Suprapubic skin (tissue), 4 donors: ENCODE data around the gene DNAJC19.

Experiments
- CTCF ChIP-seq, 2 donors: fragments of 200-600 bp in 1 of 2; fragments of 450-650 bp in 1 of 2; sonication (generic) in 1 of 2; IDR thresholded peaks; one replicate each; pipeline ENCODE4 v1.5.1; 2016 to 2019; ENCODE audit warnings: antibody characterized with exemption in 2 of 2, mild to moderate bottlenecking in 1 of 2, moderate library complexity in 1 of 2
- EP300 ChIP-seq: sonication (generic); formaldehyde crosslinking; IDR thresholded peaks from one replicate; pipeline ENCODE4 v1.6.1; 2017; ENCODE audit warnings: antibody characterized with exemption
- POLR2A ChIP-seq, 2 donors: fragments of 450-650 bp; IDR thresholded peaks; one replicate each; pipeline ENCODE4 v1.6.1; 2017; ENCODE audit warnings: antibody characterized with exemption in 2 of 2, mild to moderate bottlenecking in 2 of 2, moderate library complexity in 2 of 2
- POLR2AphosphoS5 ChIP-seq, 3 donors: sonication (generic); formaldehyde crosslinking; IDR thresholded peaks; one replicate each; pipeline ENCODE4 v1.6.1; 2017; ENCODE audit warnings: antibody characterized with exemption in 3 of 3

GRCh38 chr3:181025204-181025603, 35.7 kb upstream of the DNAJC19 start:
- TF ChIP-seq CTCF (IDR thresholded peaks at IDR 0.05) = no peak
- no peak for TF ChIP-seq POLR2AphosphoS5 (IDR thresholded peaks at IDR 0.05)
- TF ChIP-seq EP300 = no peak
- no peak for TF ChIP-seq POLR2A (IDR thresholded peaks at IDR 0.05)
